ENCODE measurements around the gene PRSS35.

- TF ChIP-seq CTCF (IDR thresholded peaks at IDR 0.05; ENCODE audit: low read length) (no peak), EZH2phosphoT487 (IDR thresholded peaks at IDR 0.05; ENCODE audit: low read length) (no peak)
These were observed 23.5 kb upstream of the PRSS35 start for GRCh38 chr6:83488861-83489260.
